Adrenal gland (tissue), 5 donors: ENCODE results near the gene PLXNA1.

Source experiments
- POLR2A ChIP-seq, 2 donors: fragments of 450-650 bp; IDR thresholded peaks; one replicate each; pipeline ENCODE4 v1.6.1; 2017; ENCODE audit warnings: antibody characterized with exemption in 2 of 2, mild to moderate bottlenecking in 2 of 2, moderate library complexity in 1 of 2
- TF ChIP-seq, protein P1 (sequence below), 6 experiments: fragments of 450-650 bp in 4 of 6; fragments of 200-600 bp in 2 of 6; sonication (generic) in 1 of 6; IDR thresholded peaks; 1 replicate in 5 of 6; 2 replicates in 1 of 6; pipeline versions ENCODE4 v1.5.1 to v1.8.0; 2016 to 2021; ENCODE audit warnings: antibody characterized with exemption in 6 of 6, mild to moderate bottlenecking in 2 of 6, moderate library complexity in 1 of 6
- donor health status: DM: no; HTN: no; CAD: no.

- TF ChIP-seq POLR2A (IDR thresholded peaks at IDR 0.05): no peak
- TF ChIP-seq, protein P1, sequence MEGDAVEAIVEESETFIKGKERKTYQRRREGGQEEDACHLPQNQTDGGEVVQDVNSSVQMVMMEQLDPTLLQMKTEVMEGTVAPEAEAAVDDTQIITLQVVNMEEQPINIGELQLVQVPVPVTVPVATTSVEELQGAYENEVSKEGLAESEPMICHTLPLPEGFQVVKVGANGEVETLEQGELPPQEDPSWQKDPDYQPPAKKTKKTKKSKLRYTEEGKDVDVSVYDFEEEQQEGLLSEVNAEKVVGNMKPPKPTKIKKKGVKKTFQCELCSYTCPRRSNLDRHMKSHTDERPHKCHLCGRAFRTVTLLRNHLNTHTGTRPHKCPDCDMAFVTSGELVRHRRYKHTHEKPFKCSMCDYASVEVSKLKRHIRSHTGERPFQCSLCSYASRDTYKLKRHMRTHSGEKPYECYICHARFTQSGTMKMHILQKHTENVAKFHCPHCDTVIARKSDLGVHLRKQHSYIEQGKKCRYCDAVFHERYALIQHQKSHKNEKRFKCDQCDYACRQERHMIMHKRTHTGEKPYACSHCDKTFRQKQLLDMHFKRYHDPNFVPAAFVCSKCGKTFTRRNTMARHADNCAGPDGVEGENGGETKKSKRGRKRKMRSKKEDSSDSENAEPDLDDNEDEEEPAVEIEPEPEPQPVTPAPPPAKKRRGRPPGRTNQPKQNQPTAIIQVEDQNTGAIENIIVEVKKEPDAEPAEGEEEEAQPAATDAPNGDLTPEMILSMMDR (IDR thresholded peaks at IDR 0.05): no peak
These were observed 1.6 kb downstream of the PLXNA1 start for GRCh38 chr3:126984391-126985131.
